ENCODE measurements around the gene DAB2IP. TPM values are rescaled to one million over a fixed set of nuclear protein-coding genes. Genes with fewer than 3 reads are reported as not detected.

Gene DAB2IP
- total RNA-seq, 1 experiment from 2014 or later, result 15.2 TPM

GRCh38 chr9:121826711-121827110 lies 175.3 kb downstream of the DAB2IP start:
- BruUV-seq (replicated peaks), result no TSS peak
- no peak for TF ChIP-seq CTCF (conservative IDR thresholded peaks at IDR 0.05; ENCODE audit: low read depth, low read length)
- no peak for TF ChIP-seq EZH2phosphoT487 (IDR thresholded peaks at IDR 0.05; ENCODE audit: borderline replicate concordance, low read length)
- TF ChIP-seq EZH2 (IDR thresholded peaks at IDR 0.05; ENCODE audit: low read length, unreplicated experiment), result no peak
- CTCF ChIA-PET, result no interaction called here

GRCh38 chr9:121827251-121827967 lies 176.0 kb downstream of the DAB2IP start:
- intact Hi-C loops (cut with micrococcal nuclease), result no loop called here
- BruUV-seq (replicated peaks), result no TSS peak
- H4K20me1 ChIP-seq (ENCODE audit: low read length), result no peaks in the 10 kb centered on the region
- H3K4me3 ChIP-seq (ENCODE audit: low read length), result no peak overlapping the region
- no peaks in the 10 kb centered on the region for H3K79me2 ChIP-seq (ENCODE audit: low read length)
- no peaks in the 10 kb centered on the region for H3K9me3 ChIP-seq (ENCODE audit: low read length)
- no peaks in the 10 kb centered on the region for H3K27me3 ChIP-seq (ENCODE audit: low read length)
- H3K27ac ChIP-seq (ENCODE audit: low read length), result no peak overlapping the region
- CTCF ChIA-PET, result no interaction called here
- ATAC-seq (no peak), DNase-seq (no peak)
- no peaks in the 10 kb centered on the region for H3K36me3 ChIP-seq (ENCODE audit: low read depth, low read length)
- TF ChIP-seq EZH2 (IDR thresholded peaks at IDR 0.05; ENCODE audit: low read length, unreplicated experiment) (no peak), CTCF (conservative IDR thresholded peaks at IDR 0.05; ENCODE audit: low read depth, low read length) (no peak)
- no peak overlapping the region for H3K9ac ChIP-seq (ENCODE audit: low read length)
- no peaks in the 10 kb centered on the region for H3F3A ChIP-seq (ENCODE audit: low read length, unreplicated experiment)
- H3K4me1 ChIP-seq (ENCODE audit: insufficient read depth, low read length), result no peaks in the 10 kb centered on the region
- H2AFZ ChIP-seq (ENCODE audit: low read length), result no peak overlapping the region
- H3K4me2 ChIP-seq (ENCODE audit: low read length), result no peak overlapping the region
- H3K9me2 ChIP-seq (replicated peaks; ENCODE audit: low read length), result no peaks in the 10 kb centered on the region
- POLR2A ChIA-PET (ENCODE audit: unreplicated experiment), result no interaction called here

More at GRCh38 chr9:121826711-121827110, 175.3 kb downstream of the DAB2IP start:
- intact Hi-C loops (cut with micrococcal nuclease), result no loop called here
- no peaks in the 10 kb centered on the region for H3K9me3 ChIP-seq (ENCODE audit: low read length)
- H3K27ac ChIP-seq (ENCODE audit: low read length), result no peak overlapping the region
- no peak overlapping the region for H2AFZ ChIP-seq (ENCODE audit: low read length)
- POLR2A ChIA-PET (ENCODE audit: unreplicated experiment), result no interaction called here
- H3K4me2 ChIP-seq (ENCODE audit: low read length), result no peak overlapping the region
- H3K4me1 ChIP-seq (ENCODE audit: insufficient read depth, low read length), result no peaks in the 10 kb centered on the region
- DNase-seq, result no peak
- H3K9me2 ChIP-seq (replicated peaks; ENCODE audit: low read length), result no peaks in the 10 kb centered on the region
- no peak for ATAC-seq
- H3K4me3 ChIP-seq (ENCODE audit: low read length), result no peak overlapping the region
- no peaks in the 10 kb centered on the region for H3K36me3 ChIP-seq (ENCODE audit: low read depth, low read length)
- no peaks in the 10 kb centered on the region for H3F3A ChIP-seq (ENCODE audit: low read length, unreplicated experiment)
- no peak overlapping the region for H3K9ac ChIP-seq (ENCODE audit: low read length)
- no peaks in the 10 kb centered on the region for H3K27me3 ChIP-seq (ENCODE audit: low read length)
- no peaks in the 10 kb centered on the region for H4K20me1 ChIP-seq (ENCODE audit: low read length)
- H3K79me2 ChIP-seq (ENCODE audit: low read length), result no peaks in the 10 kb centered on the region

GRCh38 chr9:121830441-121831140 lies 179.2 kb downstream of the DAB2IP start:
- BruUV-seq (replicated peaks), result no TSS peak

More at GRCh38 chr9:121830441-121831140, 179.2 kb downstream of the DAB2IP start:
- ChIA-PET CTCF (no interaction called here), POLR2A (ENCODE audit: unreplicated experiment) (no interaction called here)
- Histone ChIP-seq H3K27ac (ENCODE audit: low read length) (no peak overlapping the region), H3F3A (ENCODE audit: low read length, unreplicated experiment) (no peaks in the 10 kb centered on the region), H3K9me3 (ENCODE audit: low read length) (no peaks in the 10 kb centered on the region), H3K27me3 (ENCODE audit: low read length) (no peaks in the 10 kb centered on the region), H3K36me3 (ENCODE audit: low read depth, low read length) (no peaks in the 10 kb centered on the region), H3K9me2 (replicated peaks; ENCODE audit: low read length) (no peaks in the 10 kb centered on the region), H3K4me3 (ENCODE audit: low read length) (no peak overlapping the region), H3K4me1 (ENCODE audit: insufficient read depth, low read length) (no peaks in the 10 kb centered on the region), H4K20me1 (ENCODE audit: low read length) (no peaks in the 10 kb centered on the region), H3K79me2 (ENCODE audit: low read length) (no peaks in the 10 kb centered on the region), H3K9ac (ENCODE audit: low read length) (no peak overlapping the region), H3K4me2 (ENCODE audit: low read length) (no peak overlapping the region), H2AFZ (ENCODE audit: low read length) (no peak overlapping the region)
- no peak for DNase-seq
- TF ChIP-seq EZH2 (IDR thresholded peaks at IDR 0.05; ENCODE audit: low read length, unreplicated experiment) (no peak), EZH2phosphoT487 (IDR thresholded peaks at IDR 0.05; ENCODE audit: borderline replicate concordance, low read length) (no peak), CTCF (conservative IDR thresholded peaks at IDR 0.05; ENCODE audit: low read depth, low read length) (no peak)
- no peak for ATAC-seq
- intact Hi-C loops (cut with micrococcal nuclease), result no loop called here

Data from PC-3 (cell line).